HFF-Myc (cell line): ENCODE results near the gene TIPIN.

ENCODE experiments used
- DNase-seq: peaks from one replicate; pipeline ENCODE4 v3.0.0-alpha.2; 2011; ENCODE audit warnings: low read depth; ENCODE audit errors: extremely low read depth
- H3K4me3 ChIP-seq: replicated peaks from 2 replicates; pipeline ENCODE4 v1.5.1; 2011; ENCODE audit warnings: low read depth, mild to moderate bottlenecking, control low read depth, low read length
- CTCF ChIP-seq: IDR thresholded peaks from 2 replicates; pipeline ENCODE4 v1.5.1; 2012; ENCODE audit warnings: mild to moderate bottlenecking, low read depth, low read length, control low read depth; ENCODE audit errors: missing control alignments

Gene TIPIN

DNA sequence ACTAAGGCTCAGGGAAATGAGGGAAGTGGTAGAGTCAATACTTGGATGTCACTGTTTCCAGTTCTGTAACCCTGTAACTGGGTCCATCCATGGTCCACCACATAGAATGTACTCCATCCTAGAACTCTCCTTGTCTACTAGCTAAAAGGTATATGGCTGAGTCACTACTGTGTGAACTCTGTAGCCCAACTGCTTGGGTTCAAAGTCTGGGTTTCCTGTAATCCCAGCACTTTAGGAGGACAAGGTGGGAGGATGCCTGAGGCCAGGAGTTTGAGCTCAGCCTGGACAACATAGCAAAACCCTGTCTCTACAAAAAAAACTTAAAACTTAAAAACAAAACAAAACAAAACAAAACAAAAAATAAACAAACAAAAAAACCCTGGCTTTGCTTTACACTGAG, 68.4 kb downstream of the TIPIN start:
- DNase-seq: no peak
- no peak for TF ChIP-seq CTCF
- H3K4me3 ChIP-seq: no peak overlapping the region

DNA sequence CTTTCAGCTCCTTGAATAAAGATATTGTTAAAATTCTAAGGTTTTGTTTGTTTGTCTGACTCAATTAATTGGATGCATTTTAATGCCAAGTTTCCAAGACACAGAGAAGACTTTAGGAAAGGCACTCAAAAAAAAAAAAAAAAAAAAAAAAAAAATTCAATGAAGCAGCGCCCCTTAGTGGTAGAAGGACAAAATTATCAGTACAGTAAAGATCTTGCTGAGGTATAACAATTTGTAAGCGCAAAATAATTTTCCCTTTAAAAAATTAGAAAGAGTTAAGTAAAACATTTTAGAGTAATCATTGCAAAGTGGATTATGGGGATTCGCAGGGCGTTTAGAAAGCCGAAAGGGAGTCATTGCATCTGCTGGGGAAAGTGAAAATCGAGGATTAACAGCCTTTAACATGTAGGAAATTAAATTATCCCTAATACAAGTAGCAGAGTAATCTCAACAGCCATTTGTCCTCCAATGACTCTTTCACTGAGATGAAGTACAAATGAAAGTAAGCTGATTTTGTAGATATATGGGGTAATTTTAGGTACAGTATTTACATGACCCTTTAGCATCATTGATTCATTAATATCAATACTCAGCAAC, 68.9 kb downstream of the TIPIN start:
- peak; percentile 46 for TF ChIP-seq CTCF
- no peak for DNase-seq
- no peak overlapping the region for H3K4me3 ChIP-seq
